Measurements from ENCODE around the gene PLAC9.

The PLAC9 gene

GRCh38 chr10:80174641-80175395, 42.3 kb downstream of the PLAC9 start (continued):
- no peak for TF ChIP-seq ZNF658 (tag by site-specific recombination; IDR thresholded peaks at IDR 0.05)
- no peak for TF ChIP-seq ZBTB44 (tag by site-specific recombination; IDR thresholded peaks at IDR 0.05)

DNA sequence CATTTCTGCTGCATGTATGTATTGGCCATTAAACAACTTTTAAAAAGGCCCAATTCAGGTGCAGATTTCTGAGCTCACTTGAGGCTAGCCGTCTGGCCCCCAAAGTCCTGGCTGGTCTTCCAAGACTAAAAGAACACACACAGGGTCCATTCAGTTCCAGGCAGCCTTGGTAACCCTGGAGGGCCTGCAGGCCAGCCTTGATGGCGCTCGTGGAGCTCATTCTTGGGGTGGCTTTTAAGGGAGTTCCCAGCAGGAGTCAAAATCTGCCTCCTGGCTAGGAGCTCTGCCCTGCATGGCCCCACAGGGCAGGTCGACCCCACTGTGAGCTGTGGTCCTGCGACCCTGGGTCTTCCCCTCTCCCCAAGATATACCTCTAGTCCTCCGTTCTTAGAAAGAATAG, 44.0 kb downstream of the PLAC9 start:
- no peaks in the 10 kb centered on the region for H3K4me1 ChIP-seq (ENCODE audit: control insufficient read depth, insufficient read depth, low read length)
- H3K27ac ChIP-seq (ENCODE audit: extremely low read depth, low read depth, low read length), result no peak overlapping the region
- POLR2A ChIA-PET, result no interaction called here
- H3K36me3 ChIP-seq (ENCODE audit: control insufficient read depth in 2 of 2, insufficient read depth in 1 of 2, low read length in 2 of 2), result peaks cover 0 to 21% of the 10 kb centered on the region in 2 experiments; a peak in 2 of 3 replicates
- H3K9me3 ChIP-seq (ENCODE audit: control insufficient read depth, insufficient read depth, low read depth, low read length), result no peaks in the 10 kb centered on the region
- CTCF ChIA-PET, result interaction anchor here (0.6 kb wide), 1 partner anchor 22 kb away, joined by 3 read pairs; no protein-coding TSS in a partner anchor
- no peak overlapping the region for H3K4me3 ChIP-seq (ENCODE audit: low read depth, low read length)
- TF ChIP-seq ZNF747 (tag by site-specific recombination; IDR thresholded peaks at IDR 0.05) (no peak), ZNF501 (tag by site-specific recombination; IDR thresholded peaks at IDR 0.05) (no peak), ZNF555 (tag by site-specific recombination; conservative IDR thresholded peaks at IDR 0.05) (no peak), INSM2 (tag by site-specific recombination; IDR thresholded peaks at IDR 0.05) (no peak), ZNF488 (tag by site-specific recombination; IDR thresholded peaks at IDR 0.05) (no peak), EGR2 (tag by site-specific recombination; IDR thresholded peaks at IDR 0.05; ENCODE audit: low read depth) (no peak), GLIS1 (tag by site-specific recombination; IDR thresholded peaks at IDR 0.05) (peak; percentile 39; the same call in 1 of the 2 replicates)

- H3K4me3 ChIP-seq (ENCODE audit: low read depth, low read length), result no peak overlapping the region
- H3K36me3 ChIP-seq (ENCODE audit: control insufficient read depth in 2 of 2, insufficient read depth in 1 of 2, low read length in 2 of 2), result peaks cover 0 to 12% of the 10 kb centered on the region in 2 experiments; a peak in 2 of 3 replicates
- H3K9me3 ChIP-seq (ENCODE audit: control insufficient read depth, insufficient read depth, low read depth, low read length), result no peaks in the 10 kb centered on the region
- ChIA-PET POLR2A (no interaction called here), CTCF (no interaction called here)
- no peak for TF ChIP-seq ZNF266 (tag by site-specific recombination; IDR thresholded peaks at IDR 0.05; ENCODE audit: low read depth)
- no peak for TF ChIP-seq ZNF221 (tag by site-specific recombination; IDR thresholded peaks at IDR 0.05; ENCODE audit: borderline replicate concordance)
- TF ChIP-seq, protein P1, sequence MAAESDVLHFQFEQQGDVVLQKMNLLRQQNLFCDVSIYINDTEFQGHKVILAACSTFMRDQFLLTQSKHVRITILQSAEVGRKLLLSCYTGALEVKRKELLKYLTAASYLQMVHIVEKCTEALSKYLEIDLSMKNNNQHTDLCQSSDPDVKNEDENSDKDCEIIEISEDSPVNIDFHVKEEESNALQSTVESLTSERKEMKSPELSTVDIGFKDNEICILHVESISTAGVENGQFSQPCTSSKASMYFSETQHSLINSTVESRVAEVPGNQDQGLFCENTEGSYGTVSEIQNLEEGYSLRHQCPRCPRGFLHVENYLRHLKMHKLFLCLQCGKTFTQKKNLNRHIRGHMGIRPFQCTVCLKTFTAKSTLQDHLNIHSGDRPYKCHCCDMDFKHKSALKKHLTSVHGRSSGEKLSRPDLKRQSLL (tag by site-specific recombination; IDR thresholded peaks at IDR 0.05), result no peak
- no peak for TF ChIP-seq ZNF48 (tag by site-specific recombination; IDR thresholded peaks at IDR 0.05)
- no peak for TF ChIP-seq ZBTB11 (tag by site-specific recombination; conservative IDR thresholded peaks at IDR 0.05; ENCODE audit: low read depth)
- TF ChIP-seq GLI2 (tag by site-specific recombination; IDR thresholded peaks at IDR 0.05; ENCODE audit: borderline replicate concordance, low read depth), result no peak
- H3K27ac ChIP-seq (ENCODE audit: extremely low read depth, low read depth, low read length), result no peak overlapping the region
- H3K4me1 ChIP-seq (ENCODE audit: control insufficient read depth, insufficient read depth, low read length), result no peaks in the 10 kb centered on the region
Measured at GRCh38 chr10:80177781-80178636, 45.5 kb downstream of the PLAC9 start.

All from HEK293 (cell line).